K562 (cell line): Measurements from ENCODE around the gene CD151.

Source experiments
- ARID1B ChIP-seq: fragments of 450-650 bp; IDR thresholded peaks from 2 replicates; pipeline ENCODE4 v1.6.1; 2016; ENCODE audit warnings: antibody characterized with exemption, mild to moderate bottlenecking, inconsistent platforms
- ATF7 ChIP-seq: fragments of 450-650 bp; IDR thresholded peaks from 2 replicates; pipeline ENCODE4 v1.7.1; 2014; ENCODE audit warnings: mild to moderate bottlenecking, moderate library complexity
- CHD2 ChIP-seq: IDR thresholded peaks from 2 replicates; pipeline ENCODE4 v1.6.1; 2011; ENCODE audit warnings: low read depth, low read length
- CREB1 ChIP-seq, 2 experiments: sonication (generic) in 1 of 2; formaldehyde crosslinking in 1 of 2; IDR thresholded peaks; 2 replicates each; pipeline versions ENCODE4 v1.6.1 to v1.8.0; 2012 to 2022; ENCODE audit warnings: inconsistent platforms in 1 of 2, mild to moderate bottlenecking in 1 of 2, missing genetic modification reagents in 1 of 2, moderate library complexity in 1 of 2
- EZH2 ChIP-seq: IDR thresholded peaks from 2 replicates; pipeline ENCODE4 v1.6.1; 2012; ENCODE audit warnings: low read depth, mild to moderate bottlenecking, inconsistent platforms, low read length, borderline replicate concordance
- KAT7 ChIP-seq: sonication (generic); formaldehyde crosslinking; IDR thresholded peaks from 2 replicates; pipeline ENCODE4 v1.8.0; 2022; ENCODE audit warnings: missing genetic modification reagents, mild to moderate bottlenecking, borderline replicate concordance
- MED1 ChIP-seq: sonication (generic); formaldehyde crosslinking; IDR thresholded peaks from 2 replicates; pipeline ENCODE4 v1.8.1; 2023; ENCODE audit warnings: missing genetic modification reagents, borderline replicate concordance
- NBN ChIP-seq: fragments of 450-650 bp; IDR thresholded peaks from 2 replicates; pipeline ENCODE4 v1.6.1; 2016; ENCODE audit warnings: low read depth, mild to moderate bottlenecking
- NFE2 ChIP-seq: IDR thresholded peaks from 2 replicates; pipeline ENCODE4 v1.6.1; 2014; ENCODE audit warnings: antibody characterized with exemption, low read depth
- POLR2AphosphoS5 ChIP-seq: IDR thresholded peaks from 2 replicates; pipeline ENCODE4 v1.6.1; 2011; ENCODE audit warnings: mild to moderate bottlenecking, low read depth, low read length, moderate library complexity; ENCODE audit not compliant: control insufficient read depth, insufficient read depth
- ZNF274 ChIP-seq: IDR thresholded peaks from 2 replicates; pipeline ENCODE4 v1.6.1; 2011; ENCODE audit warnings: low read depth, mild to moderate bottlenecking, low read length, moderate library complexity, borderline replicate concordance
- TF ChIP-seq, protein P1 (sequence below), 2 experiments: fragments of 150-350 bp in 1 of 2; IDR thresholded peaks; 2 replicates each; pipeline ENCODE4 v1.6.1; 2012 to 2016; ENCODE audit warnings: low read depth in 2 of 2, low read length in 2 of 2, mild to moderate bottlenecking in 1 of 2, moderate library complexity in 1 of 2
- TF ChIP-seq, protein P2 (sequence below), 3 experiments: IDR thresholded peaks in 2 of 3; conservative IDR thresholded peaks in 1 of 3; 2 replicates each; pipeline ENCODE4 v1.5.1; 2011 to 2012; ENCODE audit warnings: low read length in 3 of 3, mild to moderate bottlenecking in 3 of 3, control low read depth in 2 of 3, improper control_type of control experiment in 1 of 3, inconsistent platforms in 1 of 3, low read depth in 1 of 3, mixed read lengths in 1 of 3, moderate library complexity in 1 of 3; ENCODE audit not compliant: insufficient read depth in 2 of 3
- TF ChIP-seq, protein P3 (sequence below): sonication (generic); formaldehyde crosslinking; IDR thresholded peaks from 2 replicates; pipeline ENCODE4 v1.8.1; 2022; ENCODE audit warnings: missing genetic modification reagents

GRCh38 chr11:864898-865297, 32.1 kb downstream of the CD151 start:
- TF ChIP-seq, protein P1, sequence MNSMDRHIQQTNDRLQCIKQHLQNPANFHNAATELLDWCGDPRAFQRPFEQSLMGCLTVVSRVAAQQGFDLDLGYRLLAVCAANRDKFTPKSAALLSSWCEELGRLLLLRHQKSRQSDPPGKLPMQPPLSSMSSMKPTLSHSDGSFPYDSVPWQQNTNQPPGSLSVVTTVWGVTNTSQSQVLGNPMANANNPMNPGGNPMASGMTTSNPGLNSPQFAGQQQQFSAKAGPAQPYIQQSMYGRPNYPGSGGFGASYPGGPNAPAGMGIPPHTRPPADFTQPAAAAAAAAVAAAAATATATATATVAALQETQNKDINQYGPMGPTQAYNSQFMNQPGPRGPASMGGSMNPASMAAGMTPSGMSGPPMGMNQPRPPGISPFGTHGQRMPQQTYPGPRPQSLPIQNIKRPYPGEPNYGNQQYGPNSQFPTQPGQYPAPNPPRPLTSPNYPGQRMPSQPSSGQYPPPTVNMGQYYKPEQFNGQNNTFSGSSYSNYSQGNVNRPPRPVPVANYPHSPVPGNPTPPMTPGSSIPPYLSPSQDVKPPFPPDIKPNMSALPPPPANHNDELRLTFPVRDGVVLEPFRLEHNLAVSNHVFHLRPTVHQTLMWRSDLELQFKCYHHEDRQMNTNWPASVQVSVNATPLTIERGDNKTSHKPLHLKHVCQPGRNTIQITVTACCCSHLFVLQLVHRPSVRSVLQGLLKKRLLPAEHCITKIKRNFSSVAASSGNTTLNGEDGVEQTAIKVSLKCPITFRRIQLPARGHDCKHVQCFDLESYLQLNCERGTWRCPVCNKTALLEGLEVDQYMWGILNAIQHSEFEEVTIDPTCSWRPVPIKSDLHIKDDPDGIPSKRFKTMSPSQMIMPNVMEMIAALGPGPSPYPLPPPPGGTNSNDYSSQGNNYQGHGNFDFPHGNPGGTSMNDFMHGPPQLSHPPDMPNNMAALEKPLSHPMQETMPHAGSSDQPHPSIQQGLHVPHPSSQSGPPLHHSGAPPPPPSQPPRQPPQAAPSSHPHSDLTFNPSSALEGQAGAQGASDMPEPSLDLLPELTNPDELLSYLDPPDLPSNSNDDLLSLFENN (IDR thresholded peaks at IDR 0.05; ENCODE audit: low read depth in 2 of 2, low read length in 2 of 2): no peak
- TF ChIP-seq NFE2 (no peak), KAT7 (CRISPR knock-in tag) (no peak), CHD2 (no peak), POLR2AphosphoS5 (no peak), CREB1 (IDR thresholded peaks at IDR 0.05) (no peak), CREB1 (CRISPR knock-in tag; IDR thresholded peaks at IDR 0.05) (no peak), NBN (no peak), ZNF274 (no peak), EZH2 (no peak), ARID1B (no peak), ATF7 (no peak), MED1 (no peak)
- TF ChIP-seq, protein P2, sequence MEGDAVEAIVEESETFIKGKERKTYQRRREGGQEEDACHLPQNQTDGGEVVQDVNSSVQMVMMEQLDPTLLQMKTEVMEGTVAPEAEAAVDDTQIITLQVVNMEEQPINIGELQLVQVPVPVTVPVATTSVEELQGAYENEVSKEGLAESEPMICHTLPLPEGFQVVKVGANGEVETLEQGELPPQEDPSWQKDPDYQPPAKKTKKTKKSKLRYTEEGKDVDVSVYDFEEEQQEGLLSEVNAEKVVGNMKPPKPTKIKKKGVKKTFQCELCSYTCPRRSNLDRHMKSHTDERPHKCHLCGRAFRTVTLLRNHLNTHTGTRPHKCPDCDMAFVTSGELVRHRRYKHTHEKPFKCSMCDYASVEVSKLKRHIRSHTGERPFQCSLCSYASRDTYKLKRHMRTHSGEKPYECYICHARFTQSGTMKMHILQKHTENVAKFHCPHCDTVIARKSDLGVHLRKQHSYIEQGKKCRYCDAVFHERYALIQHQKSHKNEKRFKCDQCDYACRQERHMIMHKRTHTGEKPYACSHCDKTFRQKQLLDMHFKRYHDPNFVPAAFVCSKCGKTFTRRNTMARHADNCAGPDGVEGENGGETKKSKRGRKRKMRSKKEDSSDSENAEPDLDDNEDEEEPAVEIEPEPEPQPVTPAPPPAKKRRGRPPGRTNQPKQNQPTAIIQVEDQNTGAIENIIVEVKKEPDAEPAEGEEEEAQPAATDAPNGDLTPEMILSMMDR (IDR thresholded peaks at IDR 0.05 in 2 of 3, conservative IDR thresholded peaks at IDR 0.05 in 1 of 3; ENCODE audit: insufficient read depth in 2 of 3, low read depth in 1 of 3, low read length in 3 of 3): no peak
- TF ChIP-seq, protein P3, sequence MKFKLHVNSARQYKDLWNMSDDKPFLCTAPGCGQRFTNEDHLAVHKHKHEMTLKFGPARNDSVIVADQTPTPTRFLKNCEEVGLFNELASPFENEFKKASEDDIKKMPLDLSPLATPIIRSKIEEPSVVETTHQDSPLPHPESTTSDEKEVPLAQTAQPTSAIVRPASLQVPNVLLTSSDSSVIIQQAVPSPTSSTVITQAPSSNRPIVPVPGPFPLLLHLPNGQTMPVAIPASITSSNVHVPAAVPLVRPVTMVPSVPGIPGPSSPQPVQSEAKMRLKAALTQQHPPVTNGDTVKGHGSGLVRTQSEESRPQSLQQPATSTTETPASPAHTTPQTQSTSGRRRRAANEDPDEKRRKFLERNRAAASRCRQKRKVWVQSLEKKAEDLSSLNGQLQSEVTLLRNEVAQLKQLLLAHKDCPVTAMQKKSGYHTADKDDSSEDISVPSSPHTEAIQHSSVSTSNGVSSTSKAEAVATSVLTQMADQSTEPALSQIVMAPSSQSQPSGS (CRISPR knock-in tag): no peak
